ENCODE results near the gene CCAR1. TPM values are rescaled to one million over a fixed set of nuclear protein-coding genes. Genes with fewer than 3 reads are reported as not detected.
"Not testable (repeated sequence)": the region's sequence is repeated elsewhere in the genome, so short reads cannot be mapped to it uniquely, and the experiment has no call there.

Gene CCAR1
- total and polyA plus RNA-seq, 8 donors: 12.1 to 47.7 (median 25.2) TPM

- FAIRE-seq (no peak), ATAC-seq (no peak), DNase-seq (no peak)
- intact Hi-C loops (cut with DNase I): no loop called here
- H3K4me1 ChIP-seq: peaks cover 0 to 5% (median 0%) of the 10 kb centered on the region in 3 donors
- H3K9me3 ChIP-seq: no peaks in the 10 kb centered on the region
- no peaks in the 10 kb centered on the region for H3K27me3 ChIP-seq
- no peak overlapping the region for H3K27ac ChIP-seq
- 69 to 77% methylated on average over 1 of the region's 1 CpG for WGBS, 2 donors
- TF ChIP-seq CTCF (IDR thresholded peaks at IDR 0.05): no peak
- H3K36me3 ChIP-seq: no peaks in the 10 kb centered on the region
- no peak overlapping the region for H3K4me3 ChIP-seq
Measured at GRCh38 chr10:68700197-68700596, 20.8 kb upstream of the CCAR1 start.

GRCh38 chr10:68705548-68705947 lies 15.5 kb upstream of the CCAR1 start:
- 90 to 100% methylated on average over 1 of the region's 1 CpG for WGBS, 2 donors
- FAIRE-seq: no peak

GRCh38 chr10:68708987-68709386 lies 12.1 kb upstream of the CCAR1 start:
- H3K9me3 ChIP-seq; H3K36me3 ChIP-seq; FAIRE-seq; H3K27ac ChIP-seq; H3K27me3 ChIP-seq; DNase-seq; ATAC-seq; H3K4me3 ChIP-seq; H3K4me1 ChIP-seq; intact Hi-C loops (cut with DNase I): not testable (repeated sequence)
- WGBS, 2 donors: 79 to 93% methylated on average over 5 of the region's 5 CpGs

More at GRCh38 chr10:68705548-68705947, 15.5 kb upstream of the CCAR1 start:
- Histone ChIP-seq H3K9me3 (no peaks in the 10 kb centered on the region), H3K4me1 (no peaks in the 10 kb centered on the region), H3K4me3 (no peak overlapping the region), H3K27ac (no peak overlapping the region), H3K36me3 (no peaks in the 10 kb centered on the region), H3K27me3 (no peaks in the 10 kb centered on the region)
- ATAC-seq (no peak), DNase-seq (no peak)
- no peak for TF ChIP-seq CTCF (IDR thresholded peaks at IDR 0.05)
- intact Hi-C loops (cut with DNase I): no loop called here

- H3K9me3 ChIP-seq; intact Hi-C loops (cut with DNase I); H3K36me3 ChIP-seq; DNase-seq; H3K4me3 ChIP-seq; FAIRE-seq; H3K4me1 ChIP-seq; ATAC-seq; H3K27ac ChIP-seq; H3K27me3 ChIP-seq: not testable (repeated sequence)
- 89 to 94% methylated on average over 11 to 13 of the region's 13 CpGs for WGBS, 2 donors
Measured at GRCh38 chr10:68713065-68713464, 8.0 kb upstream of the CCAR1 start.

- no peak for TF ChIP-seq CTCF (IDR thresholded peaks at IDR 0.05)
- 79 to 90% methylated on average over 3 of the region's 3 CpGs for WGBS, 2 donors
Measured at GRCh38 chr10:68717435-68717834, 3.6 kb upstream of the CCAR1 start.

GRCh38 chr10:68721673-68722335 lies 765 bp downstream of the CCAR1 start:
- FAIRE-seq (no peak), DNase-seq (no peak), ATAC-seq (peak in 1 of 4 donors; percentile 19)
- H3K4me1 ChIP-seq: peaks cover 0 to 9% (median 0%) of the 10 kb centered on the region in 3 donors
- no peak for TF ChIP-seq CTCF (IDR thresholded peaks at IDR 0.05)
- intact Hi-C loops (cut with DNase I): no loop called here
- H3K27ac ChIP-seq: peak overlapping the region; percentile 71 to 93 (median 82)
- no peaks in the 10 kb centered on the region for H3K9me3 ChIP-seq
- peak overlapping the region; percentile 78 to 100 (median 92) for H3K4me3 ChIP-seq
- WGBS, 2 donors: 0 to 1% methylated on average over 27 of the region's 27 CpGs
- H3K36me3 ChIP-seq: peaks cover 0 to 7% (median 0%) of the 10 kb centered on the region in 3 donors
- H3K27me3 ChIP-seq: no peaks in the 10 kb centered on the region

More at GRCh38 chr10:68717435-68717834, 3.6 kb upstream of the CCAR1 start:
- ATAC-seq (no peak), FAIRE-seq (no peak), DNase-seq (no peak)
- intact Hi-C loops (cut with DNase I): no loop called here
- H3K36me3 ChIP-seq: no peaks in the 10 kb centered on the region
- H3K4me1 ChIP-seq: peaks cover 0 to 4% (median 0%) of the 10 kb centered on the region in 3 donors
- H3K27ac ChIP-seq: no peak overlapping the region
- no peaks in the 10 kb centered on the region for H3K9me3 ChIP-seq
- H3K4me3 ChIP-seq: no peak overlapping the region
- H3K27me3 ChIP-seq: no peaks in the 10 kb centered on the region
